Tibial nerve (tissue), 4 donors: ENCODE results near the gene MAP2. TPM values are rescaled to one million over a fixed set of nuclear protein-coding genes. Genes with fewer than 3 reads are reported as not detected.

Experiments used
- DNase-seq, 2 donors: peaks; one replicate each; pipeline ENCODE4 v3.0.0-alpha.2; 2019; ENCODE audit warnings: low spot score in 2 of 2
- H3K27ac ChIP-seq, 4 donors: fragments of 200-600 bp; sonication (generic) in 3 of 4; one replicate each; pipeline ENCODE4 v1.5.1; 2017 to 2019; ENCODE audit warnings: mild to moderate bottlenecking in 1 of 4
- H3K27me3 ChIP-seq, 2 donors: fragments of 200-600 bp; sonication (generic) in 1 of 2; one replicate each; pipeline versions ENCODE4 v1.5.1 to v1.6.0; 2017 to 2019
- H3K36me3 ChIP-seq, 3 donors: fragments of 200-600 bp; sonication (generic); one replicate each; pipeline ENCODE4 v1.5.1; 2018 to 2019
- H3K4me1 ChIP-seq, 4 donors: fragments of 200-600 bp; sonication (generic) in 3 of 4; one replicate each; pipeline ENCODE4 v1.5.1; 2017 to 2019
- H3K4me3 ChIP-seq, 4 donors: fragments of 200-600 bp; sonication (generic) in 3 of 4; one replicate each; pipeline ENCODE4 v1.5.1; 2017 to 2019; ENCODE audit warnings: mild to moderate bottlenecking in 1 of 4, moderate library complexity in 1 of 4
- H3K9me3 ChIP-seq, 4 donors: fragments of 200-600 bp; sonication (generic) in 3 of 4; one replicate each; pipeline ENCODE4 v1.5.1; 2017 to 2019
- EP300 ChIP-seq, 2 donors: sonication (generic); formaldehyde crosslinking; IDR thresholded peaks; one replicate each; pipeline ENCODE4 v1.6.1; 2017; ENCODE audit warnings: antibody characterized with exemption in 2 of 2, mild to moderate bottlenecking in 1 of 2
- POLR2A ChIP-seq, 2 donors: fragments of 450-650 bp; IDR thresholded peaks; one replicate each; pipeline ENCODE4 v1.6.1; 2017; ENCODE audit warnings: antibody characterized with exemption in 2 of 2, mild to moderate bottlenecking in 2 of 2, moderate library complexity in 2 of 2
- WGBS, 2 donors: methylation state at CpG; one replicate each; pipeline ENCODE4 v1.1.5; 2018; 5-methylcytosine and 5-hydroxymethylcytosine counted together
- total RNA-seq, 4 donors: library from RNA; depleted of rRNA; stranded (reverse); fragments of >200 nt; gene quantifications; one replicate each; pipeline ENCODE4 v1.1.0, GENCODE V29; 2016
- TF ChIP-seq, protein P1 (sequence below), 5 experiments: fragments of 200-600 bp in 3 of 5; fragments of 450-650 bp in 2 of 5; sonication (generic) in 3 of 5; IDR thresholded peaks; one replicate each; pipeline ENCODE4 v1.5.1; 2016 to 2019; ENCODE audit warnings: antibody characterized with exemption in 5 of 5, mild to moderate bottlenecking in 3 of 5, moderate library complexity in 2 of 5

The MAP2 gene
- total RNA-seq, 4 donors from 2014 or later = 14.7 to 31.7 (median 21.3) TPM

DNA sequence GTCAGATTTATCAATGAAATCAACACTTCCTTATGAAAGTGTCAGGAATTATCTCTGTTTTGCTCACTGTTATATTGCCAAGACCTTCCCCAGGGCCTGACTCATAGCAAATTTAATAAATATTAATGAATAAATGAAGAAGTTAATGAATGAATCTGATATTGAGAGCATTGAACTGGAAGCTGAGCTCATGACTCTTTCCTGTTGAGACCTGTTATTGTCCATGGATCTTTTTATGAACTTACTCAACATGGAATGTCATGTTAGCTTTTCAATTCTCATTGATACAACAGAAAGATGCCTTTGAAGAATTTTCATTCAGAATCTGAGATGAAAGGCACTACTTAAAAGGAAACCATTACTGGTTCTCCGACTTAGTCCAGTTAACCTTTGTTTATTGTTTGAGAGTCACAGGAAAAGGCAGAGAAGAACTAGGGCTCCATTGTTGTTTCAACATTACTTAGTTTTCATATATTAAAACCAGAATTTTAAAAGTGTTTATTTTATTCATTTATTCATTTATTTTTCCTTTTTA lies 257.4 kb downstream of the MAP2 start:
- Histone ChIP-seq H3K9me3 (no peaks in the 10 kb centered on the region), H3K4me3 (no peak overlapping the region), H3K27me3 (no peaks in the 10 kb centered on the region), H3K4me1 (no peaks in the 10 kb centered on the region), H3K36me3 (no peaks in the 10 kb centered on the region), H3K27ac (no peak overlapping the region)
- 30 to 35% methylated on average over 1 of the region's 1 CpG for WGBS, 2 donors
- DNase-seq = no peak
- TF ChIP-seq EP300 (IDR thresholded peaks at IDR 0.05) (no peak), POLR2A (IDR thresholded peaks at IDR 0.05) (no peak)
- TF ChIP-seq, protein P1, sequence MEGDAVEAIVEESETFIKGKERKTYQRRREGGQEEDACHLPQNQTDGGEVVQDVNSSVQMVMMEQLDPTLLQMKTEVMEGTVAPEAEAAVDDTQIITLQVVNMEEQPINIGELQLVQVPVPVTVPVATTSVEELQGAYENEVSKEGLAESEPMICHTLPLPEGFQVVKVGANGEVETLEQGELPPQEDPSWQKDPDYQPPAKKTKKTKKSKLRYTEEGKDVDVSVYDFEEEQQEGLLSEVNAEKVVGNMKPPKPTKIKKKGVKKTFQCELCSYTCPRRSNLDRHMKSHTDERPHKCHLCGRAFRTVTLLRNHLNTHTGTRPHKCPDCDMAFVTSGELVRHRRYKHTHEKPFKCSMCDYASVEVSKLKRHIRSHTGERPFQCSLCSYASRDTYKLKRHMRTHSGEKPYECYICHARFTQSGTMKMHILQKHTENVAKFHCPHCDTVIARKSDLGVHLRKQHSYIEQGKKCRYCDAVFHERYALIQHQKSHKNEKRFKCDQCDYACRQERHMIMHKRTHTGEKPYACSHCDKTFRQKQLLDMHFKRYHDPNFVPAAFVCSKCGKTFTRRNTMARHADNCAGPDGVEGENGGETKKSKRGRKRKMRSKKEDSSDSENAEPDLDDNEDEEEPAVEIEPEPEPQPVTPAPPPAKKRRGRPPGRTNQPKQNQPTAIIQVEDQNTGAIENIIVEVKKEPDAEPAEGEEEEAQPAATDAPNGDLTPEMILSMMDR (IDR thresholded peaks at IDR 0.05) = no peak

DNA sequence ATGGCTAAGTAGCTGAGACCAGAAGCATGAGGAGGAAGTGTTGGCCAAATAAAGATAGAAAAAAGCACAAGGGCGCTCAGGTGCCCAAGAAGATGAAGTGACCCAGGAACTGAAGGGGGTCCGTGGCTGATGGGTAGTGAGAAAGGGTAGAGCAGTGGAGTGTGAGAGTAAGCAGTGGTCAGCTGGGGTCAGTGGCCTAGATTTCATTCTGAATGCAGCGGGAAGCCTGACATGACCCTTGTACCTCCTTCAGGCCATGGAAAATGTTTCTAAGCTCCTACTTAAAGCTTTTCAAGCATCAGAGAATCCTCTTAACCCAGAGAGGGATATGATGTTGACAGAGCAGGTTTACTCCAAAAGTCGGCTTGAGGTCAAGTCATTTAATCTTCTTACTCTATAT lies 258.8 kb downstream of the MAP2 start:
- H3K27ac ChIP-seq = no peak overlapping the region
- no peaks in the 10 kb centered on the region for H3K27me3 ChIP-seq
- H3K4me1 ChIP-seq = no peaks in the 10 kb centered on the region
- no peak overlapping the region for H3K4me3 ChIP-seq
- no peaks in the 10 kb centered on the region for H3K36me3 ChIP-seq
- WGBS, 2 donors = 86 to 88% methylated on average over 4 of the region's 4 CpGs
- no peak for DNase-seq
- TF ChIP-seq EP300 (IDR thresholded peaks at IDR 0.05) (no peak), POLR2A (IDR thresholded peaks at IDR 0.05) (no peak)
- TF ChIP-seq, protein P1 (IDR thresholded peaks at IDR 0.05) = no peak
- no peaks in the 10 kb centered on the region for H3K9me3 ChIP-seq

DNA sequence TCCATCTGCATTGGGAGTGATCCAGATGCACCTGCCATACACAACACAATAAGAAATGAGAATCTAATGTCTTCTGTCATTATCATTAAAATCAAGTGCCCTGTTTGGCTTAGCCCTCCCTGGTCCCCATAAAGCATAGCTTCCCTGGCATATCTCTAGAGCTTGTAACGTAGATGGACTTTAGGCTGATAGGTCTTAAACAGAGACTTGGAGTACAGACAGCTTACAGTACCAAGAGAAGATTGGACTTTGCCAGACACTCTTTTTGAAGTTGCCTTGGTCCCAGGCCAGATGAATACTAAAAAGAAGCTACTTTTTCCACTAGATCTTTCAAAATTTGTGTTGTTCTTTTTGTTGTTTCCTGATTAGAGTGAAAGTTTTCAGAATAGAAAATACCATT lies 261.5 kb downstream of the MAP2 start:
- DNase-seq = no peak
- no peaks in the 10 kb centered on the region for H3K4me1 ChIP-seq
- H3K9me3 ChIP-seq = no peaks in the 10 kb centered on the region
- no peak overlapping the region for H3K27ac ChIP-seq
- H3K27me3 ChIP-seq = no peaks in the 10 kb centered on the region
- no peaks in the 10 kb centered on the region for H3K36me3 ChIP-seq
- 80% methylated on average over 1 of the region's 1 CpG for WGBS, 2 donors
- TF ChIP-seq EP300 (IDR thresholded peaks at IDR 0.05) = no peak
- no peak for TF ChIP-seq POLR2A (IDR thresholded peaks at IDR 0.05)
- TF ChIP-seq, protein P1 (IDR thresholded peaks at IDR 0.05) = no peak
- no peak overlapping the region for H3K4me3 ChIP-seq

DNA sequence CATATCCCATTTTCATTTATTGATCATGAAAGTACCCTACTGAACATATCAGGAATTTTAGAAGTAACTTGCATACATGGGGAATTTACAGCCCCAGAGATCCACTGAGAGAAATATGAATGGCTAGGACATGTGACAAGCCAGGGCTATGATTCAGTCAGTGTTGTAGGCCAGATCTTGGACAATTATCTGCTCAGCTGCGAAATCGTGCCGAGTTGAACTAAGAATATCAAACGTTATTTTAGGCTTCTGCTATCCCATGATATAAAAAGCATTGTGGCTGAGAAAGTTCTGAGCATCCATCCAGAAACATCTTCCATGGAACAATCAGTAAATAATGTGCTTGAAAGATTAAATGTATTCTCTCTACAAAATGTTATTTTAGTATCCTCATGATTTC lies 262.1 kb downstream of the MAP2 start:
- WGBS, 2 donors = 48 to 64% methylated on average over 4 of the region's 4 CpGs
- no peak for DNase-seq
- Histone ChIP-seq H3K27ac (no peak overlapping the region), H3K36me3 (no peaks in the 10 kb centered on the region), H3K9me3 (no peaks in the 10 kb centered on the region), H3K4me1 (no peaks in the 10 kb centered on the region), H3K4me3 (no peak overlapping the region), H3K27me3 (no peaks in the 10 kb centered on the region)
- no peak for TF ChIP-seq POLR2A (IDR thresholded peaks at IDR 0.05)

DNA sequence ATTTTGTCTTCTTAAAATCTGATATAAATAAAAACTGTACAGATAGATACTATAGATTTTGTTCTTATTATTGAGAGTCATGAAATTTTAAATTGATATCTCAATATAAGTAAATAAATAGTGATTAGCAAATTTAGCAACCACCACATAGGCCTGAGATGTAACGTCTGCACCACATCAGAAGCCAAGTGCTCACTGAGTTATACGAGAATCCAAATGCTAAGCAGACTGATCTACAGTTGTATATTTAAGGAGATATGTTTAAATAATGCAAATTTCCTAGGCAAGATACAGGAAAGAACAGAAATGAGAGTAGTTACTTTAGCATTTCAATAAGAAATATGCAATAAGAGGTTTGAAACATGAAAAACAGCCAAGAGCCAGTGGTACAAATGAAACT lies 262.6 kb downstream of the MAP2 start:
- Histone ChIP-seq H3K4me3 (no peak overlapping the region), H3K4me1 (no peaks in the 10 kb centered on the region), H3K27me3 (no peaks in the 10 kb centered on the region), H3K36me3 (no peaks in the 10 kb centered on the region), H3K9me3 (no peaks in the 10 kb centered on the region), H3K27ac (no peak overlapping the region)
- TF ChIP-seq, protein P1 (IDR thresholded peaks at IDR 0.05) = no peak
- TF ChIP-seq POLR2A (IDR thresholded peaks at IDR 0.05) = no peak
- no peak for TF ChIP-seq EP300 (IDR thresholded peaks at IDR 0.05)
- no peak for DNase-seq
- 61 to 88% methylated on average over 2 of the region's 2 CpGs for WGBS, 2 donors
